OCI-LY7 (cell line): Measurements from ENCODE around the gene SP110.

Experiments used
- EZH2phosphoT487 ChIP-seq: fragments of 200-600 bp; sonication (generic); IDR thresholded peaks from 2 replicates; pipeline ENCODE4 v1.6.1; 2018; ENCODE audit warnings: low read depth, borderline replicate concordance, mild to moderate bottlenecking, mixed run types, antibody characterized with exemption, low read length, moderate library complexity, mixed read lengths
- TF ChIP-seq, protein P1 (sequence below): fragments of 200-600 bp; sonication (generic); conservative IDR thresholded peaks from 2 replicates; pipeline ENCODE4 v1.5.1; 2014; ENCODE audit warnings: mild to moderate bottlenecking, antibody characterized with exemption, low read length, moderate library complexity, mixed read lengths

GRCh38 chr2:230144355-230144754 lies 75.4 kb downstream of the SP110 start:
- TF ChIP-seq, protein P1, sequence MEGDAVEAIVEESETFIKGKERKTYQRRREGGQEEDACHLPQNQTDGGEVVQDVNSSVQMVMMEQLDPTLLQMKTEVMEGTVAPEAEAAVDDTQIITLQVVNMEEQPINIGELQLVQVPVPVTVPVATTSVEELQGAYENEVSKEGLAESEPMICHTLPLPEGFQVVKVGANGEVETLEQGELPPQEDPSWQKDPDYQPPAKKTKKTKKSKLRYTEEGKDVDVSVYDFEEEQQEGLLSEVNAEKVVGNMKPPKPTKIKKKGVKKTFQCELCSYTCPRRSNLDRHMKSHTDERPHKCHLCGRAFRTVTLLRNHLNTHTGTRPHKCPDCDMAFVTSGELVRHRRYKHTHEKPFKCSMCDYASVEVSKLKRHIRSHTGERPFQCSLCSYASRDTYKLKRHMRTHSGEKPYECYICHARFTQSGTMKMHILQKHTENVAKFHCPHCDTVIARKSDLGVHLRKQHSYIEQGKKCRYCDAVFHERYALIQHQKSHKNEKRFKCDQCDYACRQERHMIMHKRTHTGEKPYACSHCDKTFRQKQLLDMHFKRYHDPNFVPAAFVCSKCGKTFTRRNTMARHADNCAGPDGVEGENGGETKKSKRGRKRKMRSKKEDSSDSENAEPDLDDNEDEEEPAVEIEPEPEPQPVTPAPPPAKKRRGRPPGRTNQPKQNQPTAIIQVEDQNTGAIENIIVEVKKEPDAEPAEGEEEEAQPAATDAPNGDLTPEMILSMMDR = no peak
- TF ChIP-seq EZH2phosphoT487 = no peak
